H1 (cell line): ENCODE measurements around the gene THEM5.

ENCODE experiments used
- ASH2L ChIP-seq: fragments of 200-600, 300-600 bp; sonication (generic); IDR thresholded peaks from one replicate; pipeline ENCODE4 v1.7.1; 2017; ENCODE audit warnings: low read length
- CHD2 ChIP-seq: IDR thresholded peaks from 2 replicates; pipeline ENCODE4 v1.6.1; 2012; ENCODE audit warnings: low read length, improper control_type of control experiment
- EP300 ChIP-seq, 2 experiments: IDR thresholded peaks; 1 replicate in 1 of 2; 2 replicates in 1 of 2; pipeline ENCODE4 v1.6.1; 2011 to 2012; ENCODE audit warnings: low read depth in 2 of 2, low read length in 2 of 2, mild to moderate bottlenecking in 2 of 2, borderline replicate concordance in 1 of 2, inconsistent platforms in 1 of 2, moderate library complexity in 1 of 2
- GABPA ChIP-seq: IDR thresholded peaks from 2 replicates; pipeline ENCODE4 v1.6.1; 2011; ENCODE audit warnings: mild to moderate bottlenecking, low read length, moderate library complexity, borderline replicate concordance; ENCODE audit not compliant: insufficient read depth
- JUND ChIP-seq: IDR thresholded peaks from 2 replicates; pipeline ENCODE4 v1.6.1; 2011; ENCODE audit warnings: mild to moderate bottlenecking, improper control_type of control experiment, low read length
- POLR2A ChIP-seq, 2 experiments: IDR thresholded peaks; 1 replicate in 1 of 2; 2 replicates in 1 of 2; pipeline ENCODE4 v1.6.1; 2011; ENCODE audit warnings: low read depth in 2 of 2, low read length in 2 of 2, mild to moderate bottlenecking in 2 of 2; ENCODE audit errors: control extremely low read depth in 1 of 2
- POLR2AphosphoS5 ChIP-seq: IDR thresholded peaks from 2 replicates; pipeline ENCODE4 v1.6.1; 2011; ENCODE audit warnings: low read depth, low read length
- SP1 ChIP-seq: IDR thresholded peaks from 2 replicates; pipeline ENCODE4 v1.6.1; 2011; ENCODE audit warnings: low read depth, low read length
- TF ChIP-seq, protein P1 (sequence below), 3 experiments: IDR thresholded peaks; 1 replicate in 2 of 3; 2 replicates in 1 of 3; pipeline versions ENCODE4 v1.5.1 to v1.6.1; 2011; ENCODE audit warnings: low read length in 3 of 3, mild to moderate bottlenecking in 3 of 3, inconsistent platforms in 2 of 3, low read depth in 1 of 3, moderate library complexity in 1 of 3; ENCODE audit not compliant: insufficient read depth in 1 of 3; ENCODE audit errors: control extremely low read depth in 1 of 3
- TF ChIP-seq, protein P2 (sequence below): IDR thresholded peaks from 2 replicates; pipeline ENCODE4 v1.6.1; 2012; ENCODE audit warnings: inconsistent platforms

DNA sequence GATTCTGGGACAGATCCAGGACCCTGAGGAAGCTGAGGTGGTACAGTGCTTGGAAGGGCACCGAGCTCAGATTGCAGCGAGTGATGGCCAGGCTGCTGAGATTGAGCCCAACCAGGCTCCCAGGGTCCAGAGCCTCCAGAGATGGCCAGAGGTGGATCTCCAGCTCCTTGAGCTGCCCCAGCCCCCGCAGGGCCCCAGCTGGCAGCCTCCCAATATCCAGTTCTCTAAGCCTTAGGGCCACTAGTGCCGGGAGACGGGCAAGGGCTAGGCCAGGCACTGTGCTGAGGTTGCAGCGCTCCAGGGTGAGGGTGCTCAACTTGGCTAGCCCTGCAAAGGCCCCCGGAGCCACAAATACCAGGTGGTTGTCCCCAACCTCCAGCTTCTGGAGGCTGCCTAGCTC, 51.7 kb downstream of the THEM5 start:
- TF ChIP-seq, protein P1, sequence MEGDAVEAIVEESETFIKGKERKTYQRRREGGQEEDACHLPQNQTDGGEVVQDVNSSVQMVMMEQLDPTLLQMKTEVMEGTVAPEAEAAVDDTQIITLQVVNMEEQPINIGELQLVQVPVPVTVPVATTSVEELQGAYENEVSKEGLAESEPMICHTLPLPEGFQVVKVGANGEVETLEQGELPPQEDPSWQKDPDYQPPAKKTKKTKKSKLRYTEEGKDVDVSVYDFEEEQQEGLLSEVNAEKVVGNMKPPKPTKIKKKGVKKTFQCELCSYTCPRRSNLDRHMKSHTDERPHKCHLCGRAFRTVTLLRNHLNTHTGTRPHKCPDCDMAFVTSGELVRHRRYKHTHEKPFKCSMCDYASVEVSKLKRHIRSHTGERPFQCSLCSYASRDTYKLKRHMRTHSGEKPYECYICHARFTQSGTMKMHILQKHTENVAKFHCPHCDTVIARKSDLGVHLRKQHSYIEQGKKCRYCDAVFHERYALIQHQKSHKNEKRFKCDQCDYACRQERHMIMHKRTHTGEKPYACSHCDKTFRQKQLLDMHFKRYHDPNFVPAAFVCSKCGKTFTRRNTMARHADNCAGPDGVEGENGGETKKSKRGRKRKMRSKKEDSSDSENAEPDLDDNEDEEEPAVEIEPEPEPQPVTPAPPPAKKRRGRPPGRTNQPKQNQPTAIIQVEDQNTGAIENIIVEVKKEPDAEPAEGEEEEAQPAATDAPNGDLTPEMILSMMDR (IDR thresholded peaks at IDR 0.05; ENCODE audit: control extremely low read depth in 1 of 3, insufficient read depth in 1 of 3, low read depth in 1 of 3, low read length in 3 of 3), result no peak
- no peak for TF ChIP-seq CHD2
- TF ChIP-seq SP1, result no peak
- no peak for TF ChIP-seq POLR2AphosphoS5
- TF ChIP-seq POLR2A (IDR thresholded peaks at IDR 0.05; ENCODE audit: control extremely low read depth in 1 of 2, low read depth in 2 of 2, low read length in 2 of 2), result no peak
- no peak for TF ChIP-seq GABPA
- TF ChIP-seq JUND, result no peak
- TF ChIP-seq EP300 (IDR thresholded peaks at IDR 0.05; ENCODE audit: borderline replicate concordance in 1 of 2, low read depth in 2 of 2, low read length in 2 of 2), result no peak
- no peak for TF ChIP-seq ASH2L
- TF ChIP-seq, protein P2, sequence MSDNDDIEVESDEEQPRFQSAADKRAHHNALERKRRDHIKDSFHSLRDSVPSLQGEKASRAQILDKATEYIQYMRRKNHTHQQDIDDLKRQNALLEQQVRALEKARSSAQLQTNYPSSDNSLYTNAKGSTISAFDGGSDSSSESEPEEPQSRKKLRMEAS, result no peak
